IMR-90 (cell line): Measurements from ENCODE around the gene PBX3. TPM values are rescaled to one million over a fixed set of nuclear protein-coding genes. Genes with fewer than 3 reads are reported as not detected.

ENCODE experiments used
- ATAC-seq: fragments of 200-7000 bp; cut with Tn5 transposase; 2 replicates; pipeline ENCODE4 v1.9.1; 2020; ENCODE audit warnings: low read depth, mild to moderate bottlenecking, moderate library complexity
- BruUV-seq: library from RNA; stranded (reverse); fragments of 400-500 nt; replicated peaks from 2 replicates; lab custom pipeline; 2021; lab: Mats Ljungman, UMichigan
- CTCF ChIA-PET: fragments of 300-600 bp; formaldehyde crosslinking; extraction: SDS; loops from one replicate; lab custom pipeline; 2021; ENCODE audit warnings: antibody characterized with exemption; lab: Yijun Ruan, JAX
- POLR2A ChIA-PET: fragments of 300-600 bp; sonication (Branson Sonifier 250); formaldehyde crosslinking; loops from one replicate; lab custom pipeline; 2022; ENCODE audit warnings: antibody characterized with exemption; ENCODE audit not compliant: unreplicated experiment; lab: Charles Lee
- DNase-seq: peaks from one replicate; pipeline ENCODE4 v3.0.0; 2013
- H2AFZ ChIP-seq: replicated peaks from 2 replicates; pipeline ENCODE3; 2013; ENCODE audit warnings: low read length, mild to moderate bottlenecking; ENCODE audit not compliant: poor library complexity
- H2AK5ac ChIP-seq: 2 replicates; pipeline ENCODE4 v1.6.1; 2013; ENCODE audit warnings: low read depth, low read length, inconsistent platforms
- H2AK9ac ChIP-seq: replicated peaks from 2 replicates; pipeline ENCODE3; 2013; ENCODE audit warnings: mild to moderate bottlenecking, low read depth, low read length, moderate library complexity; ENCODE audit not compliant: poor library complexity
- H2BK120ac ChIP-seq: 2 replicates; pipeline ENCODE4 v1.6.1; 2013; ENCODE audit warnings: low read depth, low read length, inconsistent platforms
- H2BK15ac ChIP-seq: 3 replicates; pipeline ENCODE4 v1.6.1; 2013; ENCODE audit warnings: low read depth, low read length, inconsistent platforms
- H2BK20ac ChIP-seq: 2 replicates; pipeline ENCODE4 v1.6.1; 2013; ENCODE audit warnings: low read depth, mild to moderate bottlenecking, inconsistent platforms, low read length, moderate library complexity
- H2BK5ac ChIP-seq: 2 replicates; pipeline ENCODE4 v1.6.1; 2013; ENCODE audit warnings: mild to moderate bottlenecking, low read depth, low read length, inconsistent platforms; ENCODE audit not compliant: poor library complexity, severe bottlenecking
- H3K14ac ChIP-seq: replicated peaks from 2 replicates; pipeline ENCODE4 v1.6.1; 2013; ENCODE audit warnings: low read depth, low read length, inconsistent platforms
- H3K18ac ChIP-seq: 2 replicates; pipeline ENCODE4 v1.6.1; 2013; ENCODE audit warnings: low read depth, low read length, control low read depth
- H3K23ac ChIP-seq: 2 replicates; pipeline ENCODE4 v1.6.1; 2013; ENCODE audit warnings: low read depth, low read length, inconsistent platforms
- H3K27ac ChIP-seq: 2 replicates; pipeline ENCODE4 v1.5.1; 2013; ENCODE audit warnings: mild to moderate bottlenecking, control low read depth, low read length; ENCODE audit not compliant: insufficient read depth
- H3K27me3 ChIP-seq: 2 replicates; pipeline ENCODE4 v1.6.1; 2013; ENCODE audit warnings: low read length; ENCODE audit not compliant: control insufficient read depth, insufficient read depth
- H3K36me3 ChIP-seq: 2 replicates; pipeline ENCODE4 v1.6.1; 2013; ENCODE audit warnings: low read length, mixed read lengths; ENCODE audit not compliant: control insufficient read depth, insufficient read depth
- H3K4ac ChIP-seq: 2 replicates; pipeline ENCODE4 v1.6.1; 2013; ENCODE audit warnings: low read depth, low read length, inconsistent platforms
- H3K4me1 ChIP-seq: 2 replicates; pipeline ENCODE4 v1.6.1; 2013; ENCODE audit warnings: low read length, mixed read lengths; ENCODE audit not compliant: control insufficient read depth, insufficient read depth
- H3K4me2 ChIP-seq: 2 replicates; pipeline ENCODE4 v1.6.1; 2013; ENCODE audit warnings: low read depth, mild to moderate bottlenecking, control low read depth, low read length, moderate library complexity
- H3K4me3 ChIP-seq: 2 replicates; pipeline ENCODE4 v1.5.1; 2013; ENCODE audit warnings: low read depth, mild to moderate bottlenecking, control low read depth, low read length, moderate library complexity; ENCODE audit not compliant: insufficient read depth
- H3K56ac ChIP-seq: 2 replicates; pipeline ENCODE4 v1.6.1; 2013; ENCODE audit warnings: low read length, inconsistent platforms; ENCODE audit not compliant: insufficient read depth; ENCODE audit errors: extremely low read depth
- H3K79me1 ChIP-seq, 2 experiments: 2 replicates each; pipeline ENCODE4 v1.6.1; 2013; ENCODE audit warnings: low read length in 2 of 2, inconsistent platforms in 1 of 2, low read depth in 1 of 2
- H3K9ac ChIP-seq: 2 replicates; pipeline ENCODE4 v1.6.1; 2013; ENCODE audit warnings: low read depth, low read length, control low read depth
- H3K9me1 ChIP-seq: 2 replicates; pipeline ENCODE4 v1.6.1; 2013; ENCODE audit warnings: low read length, inconsistent platforms; ENCODE audit not compliant: insufficient read depth
- H3K9me3 ChIP-seq: 2 replicates; pipeline ENCODE4 v1.6.1; 2013; ENCODE audit warnings: low read length; ENCODE audit not compliant: control insufficient read depth, insufficient read depth
- H4K20me1 ChIP-seq: 2 replicates; pipeline ENCODE4 v1.6.1; 2013; ENCODE audit warnings: low read length, inconsistent platforms; ENCODE audit not compliant: insufficient read depth
- H4K5ac ChIP-seq: 2 replicates; pipeline ENCODE4 v1.6.1; 2013; ENCODE audit warnings: mild to moderate bottlenecking, low read depth, low read length, control low read depth
- H4K8ac ChIP-seq, 2 experiments: 2 replicates each; pipeline ENCODE4 v1.6.1; 2013; ENCODE audit warnings: low read depth in 2 of 2, low read length in 2 of 2, control low read depth in 1 of 2, inconsistent platforms in 1 of 2
- H4K91ac ChIP-seq: 2 replicates; pipeline ENCODE4 v1.6.1; 2013; ENCODE audit warnings: low read depth, low read length, inconsistent platforms; ENCODE audit not compliant: insufficient read depth
- BHLHE40 ChIP-seq: fragments of 150-350 bp; IDR thresholded peaks from 2 replicates; pipeline ENCODE4 v1.6.1; 2016; ENCODE audit warnings: mild to moderate bottlenecking, low read depth, low read length
- FOS ChIP-seq: fragments of 150-350 bp; IDR thresholded peaks from 2 replicates; pipeline ENCODE4 v1.6.1; 2016; ENCODE audit warnings: low read depth, low read length
- MAFK ChIP-seq: IDR thresholded peaks from 2 replicates; pipeline ENCODE4 v1.6.1; 2012; ENCODE audit warnings: low read depth, low read length, improper control_type of control experiment
- POLR2A ChIP-seq: IDR thresholded peaks from 2 replicates; pipeline ENCODE4 v1.6.1; 2012; ENCODE audit warnings: mild to moderate bottlenecking, low read depth, low read length
- RCOR1 ChIP-seq: IDR thresholded peaks from 2 replicates; pipeline ENCODE4 v1.6.1; 2012; ENCODE audit warnings: mild to moderate bottlenecking, low read length, improper control_type of control experiment; ENCODE audit not compliant: insufficient replicate concordance
- WGBS, 2 experiments: methylation state at CpG; one replicate each; pipeline versions ENCODE4 v1.1.5 to v1.1.7; 2013; ENCODE audit warnings: missing lambda C conversion rate in 2 of 2; ENCODE audit not compliant: insufficient read length in 1 of 2; ENCODE audit errors: extremely low coverage in 2 of 2; 5-methylcytosine and 5-hydroxymethylcytosine counted together
- dilution Hi-C: fragments of 300-500 bp; cut with HindIII; formaldehyde crosslinking; loops from one replicate; pipeline ENCODE4 v1.14.3; 2018; ENCODE audit warnings: low sequenced_read_pairs; ENCODE audit not compliant: unreplicated experiment
- in situ Hi-C: fragments of 300-500 bp; cut with MboI; formaldehyde crosslinking; loops from 3 replicates; pipeline ENCODE4 v1.14.3; 2019; ENCODE audit warnings: low sequenced_read_pairs, inconsistent platforms, mixed read lengths
- intact Hi-C: fragments of 100-400 bp; cut with micrococcal nuclease; formaldehyde crosslinking; loops from 2 replicates; pipeline ENCODE4 v1.10.0; 2022
- polyA plus RNA-seq, 3 experiments: library from polyadenylated mRNA; depleted of rRNA; stranded (reverse); fragments of >200 nt; gene quantifications; 2 replicates each; pipeline ENCODE4 v1.2.3, GENCODE V29; 2012; ENCODE audit warnings: low replicate concordance in 1 of 3
- total RNA-seq: library from RNA; depleted of rRNA; stranded (reverse); fragments of >200 nt; gene quantifications from 2 replicates; pipeline ENCODE4 v1.2.3, GENCODE V29; 2012

PBX3 gene
- total and polyA plus RNA-seq, 2 of the 4 experiments (the other 2 are of a cell fraction), result 12.0 to 15.6 TPM

- Histone ChIP-seq H2AK5ac (no peak overlapping the region), H4K5ac (no peak overlapping the region), H2BK5ac (no peak overlapping the region), H2AK9ac (no peak overlapping the region), H3K9me3 (no peaks in the 10 kb centered on the region), H3K4me2 (no peak overlapping the region), H3K79me1 (peaks cover 4 to 8% of the 10 kb centered on the region in 2 experiments; a peak in 2 of 4 replicates), H4K91ac (no peak overlapping the region), H4K8ac (no peak overlapping the region), H4K20me1 (no peaks in the 10 kb centered on the region), H3K27ac (no peak overlapping the region), H3K14ac (no peak overlapping the region), H3K23ac (no peak overlapping the region), H3K9ac (no peak overlapping the region), H3K4me3 (no peak overlapping the region), H3K36me3 (no peaks in the 10 kb centered on the region), H3K4ac (no peak overlapping the region), H2AFZ (no peak overlapping the region), H2BK20ac (no peak overlapping the region), H3K9me1 (peaks cover 3% of the 10 kb centered on the region), H3K18ac (no peak overlapping the region), H3K27me3 (no peaks in the 10 kb centered on the region), H3K56ac (no peak overlapping the region), H2BK15ac (no peak overlapping the region), H3K4me1 (peaks cover 3% of the 10 kb centered on the region; the same call in 1 of the 2 replicates), H2BK120ac (no peak overlapping the region)
- intact Hi-C loops (no loop called here), dilution Hi-C loops (no loop called here), in situ Hi-C loops (no loop called here)
- ChIA-PET CTCF (no interaction called here), POLR2A (no interaction called here)
- no peak for DNase-seq
- TF ChIP-seq RCOR1 (no peak), MAFK (no peak), BHLHE40 (no peak), POLR2A (no peak), FOS (no peak)
- BruUV-seq, result no TSS peak
- ATAC-seq, result no peak
- WGBS, 2 experiments, result 100% methylated on average over 1 of the region's 7 CpGs; no CpG with 5 or more reads in 1 of the 2 experiments
Measured at GRCh38 chr9:125910286-125910685, 163.1 kb downstream of the PBX3 start.
